OCI-LY1 (cell line): Measurements from ENCODE around the gene DDX27.

Experiments used
- EZH2 ChIP-seq: fragments of 200-600 bp; sonication (generic), shearing (Covaris generic); IDR thresholded peaks from 2 replicates; pipeline ENCODE4 v1.8.0; 2017; ENCODE audit warnings: borderline replicate concordance, mixed run types, mild to moderate bottlenecking, antibody characterized with exemption, low read length, moderate library complexity, mixed read lengths
- TF ChIP-seq, protein P1 (sequence below): fragments of 200-600 bp; sonication (generic), shearing (Covaris generic); IDR thresholded peaks from 2 replicates; pipeline ENCODE4 v1.5.1; 2017; ENCODE audit warnings: mild to moderate bottlenecking, antibody characterized with exemption, low read length, moderate library complexity, mixed read lengths

DNA sequence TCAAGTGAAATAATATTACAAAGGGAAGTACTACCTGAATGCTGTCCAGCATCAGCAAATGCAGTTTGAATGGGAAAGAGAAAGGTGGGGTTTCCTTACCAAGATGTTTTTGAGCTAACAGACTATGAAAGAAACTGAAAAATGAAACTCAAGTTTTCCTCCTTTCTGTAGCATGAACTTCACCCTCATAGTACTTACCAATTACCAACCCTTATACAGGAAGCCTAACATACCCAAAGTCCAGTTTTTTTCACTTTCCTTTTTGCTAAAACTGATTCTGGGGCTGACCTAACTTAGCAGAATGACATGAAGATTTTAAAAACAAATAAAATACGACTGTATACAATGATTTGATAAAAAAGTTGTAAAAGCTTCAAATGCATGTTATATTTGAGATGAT lies 53.4 kb downstream of the DDX27 start:
- TF ChIP-seq, protein P1, sequence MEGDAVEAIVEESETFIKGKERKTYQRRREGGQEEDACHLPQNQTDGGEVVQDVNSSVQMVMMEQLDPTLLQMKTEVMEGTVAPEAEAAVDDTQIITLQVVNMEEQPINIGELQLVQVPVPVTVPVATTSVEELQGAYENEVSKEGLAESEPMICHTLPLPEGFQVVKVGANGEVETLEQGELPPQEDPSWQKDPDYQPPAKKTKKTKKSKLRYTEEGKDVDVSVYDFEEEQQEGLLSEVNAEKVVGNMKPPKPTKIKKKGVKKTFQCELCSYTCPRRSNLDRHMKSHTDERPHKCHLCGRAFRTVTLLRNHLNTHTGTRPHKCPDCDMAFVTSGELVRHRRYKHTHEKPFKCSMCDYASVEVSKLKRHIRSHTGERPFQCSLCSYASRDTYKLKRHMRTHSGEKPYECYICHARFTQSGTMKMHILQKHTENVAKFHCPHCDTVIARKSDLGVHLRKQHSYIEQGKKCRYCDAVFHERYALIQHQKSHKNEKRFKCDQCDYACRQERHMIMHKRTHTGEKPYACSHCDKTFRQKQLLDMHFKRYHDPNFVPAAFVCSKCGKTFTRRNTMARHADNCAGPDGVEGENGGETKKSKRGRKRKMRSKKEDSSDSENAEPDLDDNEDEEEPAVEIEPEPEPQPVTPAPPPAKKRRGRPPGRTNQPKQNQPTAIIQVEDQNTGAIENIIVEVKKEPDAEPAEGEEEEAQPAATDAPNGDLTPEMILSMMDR = no peak
- no peak for TF ChIP-seq EZH2
